PFSK-1 (cell line): ENCODE data around the gene AFAP1L1.

ENCODE experiments used
- FOXP2 ChIP-seq: optimal IDR thresholded peaks from 2 replicates; pipeline ENCODE3; 2011; ENCODE audit warnings: borderline replicate concordance, control low read depth, inconsistent platforms; ENCODE audit not compliant: insufficient read depth; ENCODE audit errors: extremely low read length, extremely low read depth
- POLR2AphosphoS5 ChIP-seq: IDR thresholded peaks from 2 replicates; pipeline ENCODE4 v1.6.1; 2012; ENCODE audit warnings: low read depth, mild to moderate bottlenecking, control low read depth, low read length, moderate library complexity
- REST ChIP-seq, 2 experiments: IDR thresholded peaks; 2 replicates each; pipeline versions ENCODE4 v1.6.1 to v1.8.0; 2011 to 2012; ENCODE audit warnings: low read depth in 2 of 2, low read length in 2 of 2, control low read depth in 1 of 2, inconsistent platforms in 1 of 2, mild to moderate bottlenecking in 1 of 2, moderate library complexity in 1 of 2; ENCODE audit not compliant: insufficient read depth in 1 of 2
- SIN3A ChIP-seq: IDR thresholded peaks from 2 replicates; pipeline ENCODE4 v1.6.1; 2012; ENCODE audit warnings: mild to moderate bottlenecking, low read length, moderate library complexity, borderline replicate concordance; ENCODE audit not compliant: insufficient read depth
- TAF1 ChIP-seq: IDR thresholded peaks from 2 replicates; pipeline ENCODE4 v1.6.1; 2012; ENCODE audit warnings: low read length, control low read depth, borderline replicate concordance; ENCODE audit not compliant: insufficient read depth

Gene AFAP1L1

DNA sequence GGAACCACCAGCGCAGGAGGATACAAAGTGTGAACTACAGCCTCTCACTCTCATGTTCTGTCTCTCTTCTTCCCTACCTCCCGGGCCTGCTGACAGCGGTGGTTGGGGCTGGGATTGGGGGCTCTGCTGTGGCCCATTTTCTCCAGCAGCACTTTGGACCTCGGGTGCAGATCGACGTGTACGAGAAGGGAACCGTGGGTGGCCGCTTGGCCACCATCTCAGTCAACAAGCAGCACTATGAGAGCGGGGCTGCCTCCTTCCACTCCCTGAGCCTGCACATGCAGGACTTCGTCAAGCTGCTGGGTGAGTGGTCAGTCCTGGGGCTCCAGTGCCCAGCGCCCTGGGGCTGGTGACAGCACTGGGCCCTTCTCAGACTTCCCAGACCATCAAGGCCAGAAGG is 90.9 kb downstream of the AFAP1L1 start:
- TF ChIP-seq POLR2AphosphoS5: no peak
- TF ChIP-seq FOXP2: no peak
- no peak for TF ChIP-seq REST (IDR thresholded peaks at IDR 0.05; ENCODE audit: insufficient read depth in 1 of 2, low read depth in 2 of 2, low read length in 2 of 2)
- no peak for TF ChIP-seq TAF1
- no peak for TF ChIP-seq SIN3A

DNA sequence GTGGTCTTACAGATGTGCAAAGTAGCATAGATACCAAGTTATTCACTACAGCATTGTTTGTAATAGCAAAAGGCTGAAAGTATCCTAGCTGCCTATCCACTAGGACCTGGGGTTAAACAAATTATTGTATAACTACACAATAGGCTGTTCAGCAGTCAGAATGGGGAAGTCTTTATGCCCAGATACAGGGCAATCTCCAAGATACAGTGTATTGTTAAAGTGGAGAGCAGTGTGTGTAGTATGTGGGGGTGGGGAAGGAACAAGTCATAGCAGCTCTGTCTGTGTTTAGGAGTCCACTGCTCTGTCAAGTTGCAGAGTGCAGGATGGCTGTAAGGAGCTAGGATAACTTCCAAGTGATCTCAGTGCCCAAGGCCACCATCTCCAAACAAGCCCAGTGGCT is 91.7 kb downstream of the AFAP1L1 start:
- TF ChIP-seq POLR2AphosphoS5 (no peak), SIN3A (no peak)

DNA sequence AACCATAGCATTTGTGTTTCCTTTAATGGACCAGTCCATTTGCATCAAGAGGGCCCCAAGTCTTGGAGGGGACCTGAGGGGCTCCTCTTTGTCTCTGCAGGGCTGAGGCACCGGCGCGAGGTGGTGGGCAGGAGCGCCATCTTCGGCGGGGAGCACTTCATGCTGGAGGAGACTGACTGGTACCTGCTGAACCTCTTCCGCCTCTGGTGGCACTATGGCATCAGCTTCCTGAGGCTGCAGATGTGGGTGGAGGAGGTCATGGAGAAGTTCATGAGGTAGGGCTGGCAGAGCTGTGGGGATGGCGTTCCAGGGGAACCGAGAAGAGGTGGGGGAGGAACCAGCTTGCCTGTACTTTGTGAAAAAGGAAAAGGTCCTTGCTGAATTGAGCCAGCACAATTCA is 92.3 kb downstream of the AFAP1L1 start:
- TF ChIP-seq REST (IDR thresholded peaks at IDR 0.05; ENCODE audit: insufficient read depth in 1 of 2, low read depth in 2 of 2, low read length in 2 of 2) (no peak), POLR2AphosphoS5 (no peak), SIN3A (no peak), TAF1 (no peak), FOXP2 (no peak)

DNA sequence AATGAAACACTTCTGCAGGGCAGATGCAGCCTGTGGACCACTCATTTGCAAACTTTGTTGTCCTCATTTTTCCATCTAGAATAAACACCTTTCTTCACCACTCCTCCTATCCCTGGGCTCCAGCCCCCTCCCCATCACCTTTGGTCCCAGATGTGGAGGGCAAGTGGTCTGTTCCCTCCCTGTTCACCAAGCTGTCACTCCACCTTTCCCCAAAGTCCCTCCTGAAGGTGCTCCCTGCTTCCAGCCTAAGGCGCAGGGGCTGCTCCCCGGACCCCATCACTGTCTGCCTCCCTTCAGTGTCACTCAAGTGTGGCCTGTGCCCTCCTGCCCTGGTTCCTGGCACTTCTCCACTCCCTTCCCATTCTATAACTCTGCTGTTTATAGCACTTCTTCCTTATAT is 93.1 kb downstream of the AFAP1L1 start:
- TF ChIP-seq TAF1: no peak
- no peak for TF ChIP-seq FOXP2
- TF ChIP-seq SIN3A: no peak
- no peak for TF ChIP-seq POLR2AphosphoS5
- no peak for TF ChIP-seq REST (IDR thresholded peaks at IDR 0.05; ENCODE audit: insufficient read depth in 1 of 2, low read depth in 2 of 2, low read length in 2 of 2)

DNA sequence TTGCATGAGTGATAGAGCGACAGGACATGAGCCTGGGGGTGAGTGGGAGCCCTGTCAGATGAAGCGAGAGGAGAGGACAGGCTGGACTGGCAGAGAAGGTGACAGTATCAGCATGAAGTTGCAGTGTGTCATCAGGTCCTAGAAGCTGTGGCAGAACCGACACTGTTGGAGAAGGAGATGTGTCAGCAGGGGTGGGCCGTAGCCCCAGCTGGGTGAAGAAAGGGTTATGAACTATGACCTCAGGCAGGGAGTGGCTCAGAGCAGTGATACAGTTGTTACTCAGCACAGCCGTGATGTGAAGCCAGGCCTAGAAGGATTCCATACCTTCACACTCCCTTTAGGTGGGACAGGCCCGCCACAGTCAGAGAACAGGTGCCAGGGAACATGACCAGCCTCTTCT is 93.8 kb downstream of the AFAP1L1 start:
- TF ChIP-seq POLR2AphosphoS5: no peak

DNA sequence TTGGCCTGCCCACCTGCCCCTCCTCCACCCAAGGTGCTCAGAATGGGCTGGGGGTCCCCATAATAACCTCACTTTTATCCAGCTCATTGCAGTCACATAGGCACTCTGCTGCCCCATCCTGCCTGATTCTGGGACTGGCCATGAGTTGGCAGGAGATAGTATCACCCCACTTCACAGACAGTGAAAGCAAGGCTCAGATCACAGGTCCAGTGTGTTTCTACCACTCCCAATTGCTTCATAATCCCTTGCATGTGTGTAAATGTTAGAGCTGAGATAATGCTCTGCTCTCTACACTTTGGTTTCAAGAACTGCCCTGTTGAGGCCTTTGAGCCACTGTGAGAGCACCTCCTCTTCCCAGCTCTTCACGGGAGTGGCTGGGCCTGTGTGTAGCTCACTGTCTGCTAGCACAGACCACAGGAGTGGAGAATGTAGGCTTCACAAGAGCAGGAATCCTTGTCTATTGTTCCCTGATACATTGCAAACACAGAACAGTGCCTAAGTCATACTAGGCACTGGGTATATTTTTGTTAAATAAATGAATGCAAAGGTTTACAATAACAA is 94.6 kb downstream of the AFAP1L1 start:
- TF ChIP-seq TAF1: no peak
- TF ChIP-seq SIN3A: no peak
- TF ChIP-seq REST (IDR thresholded peaks at IDR 0.05; ENCODE audit: insufficient read depth in 1 of 2, low read depth in 2 of 2, low read length in 2 of 2): no peak
- TF ChIP-seq POLR2AphosphoS5: no peak
- no peak for TF ChIP-seq FOXP2
